ENCODE measurements around the gene FLACC1.

DNA sequence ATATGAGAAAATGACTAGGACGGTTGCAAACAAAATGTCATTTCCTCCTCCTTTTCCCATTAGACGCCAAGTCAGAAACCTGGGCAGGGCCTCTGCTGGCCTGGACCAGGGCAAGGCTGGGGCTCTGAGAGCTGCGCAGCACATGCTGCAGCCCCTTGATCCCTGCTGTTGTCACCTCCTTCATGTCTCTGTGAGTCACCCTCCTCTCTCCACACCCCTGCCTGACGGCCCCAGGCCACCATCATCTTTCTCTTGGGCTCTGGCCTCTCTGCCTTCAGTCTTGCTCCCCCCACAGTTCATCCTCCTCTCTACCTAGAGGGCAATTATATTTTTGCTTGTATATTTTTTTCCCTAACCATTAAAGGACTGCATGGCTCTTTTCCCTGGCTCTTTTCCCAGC, 10.0 kb downstream of the FLACC1 start:
- no peak for TF ChIP-seq ZNF766 (CRISPR knock-in tag; conservative IDR thresholded peaks at IDR 0.05)
- TF ChIP-seq, protein P1, sequence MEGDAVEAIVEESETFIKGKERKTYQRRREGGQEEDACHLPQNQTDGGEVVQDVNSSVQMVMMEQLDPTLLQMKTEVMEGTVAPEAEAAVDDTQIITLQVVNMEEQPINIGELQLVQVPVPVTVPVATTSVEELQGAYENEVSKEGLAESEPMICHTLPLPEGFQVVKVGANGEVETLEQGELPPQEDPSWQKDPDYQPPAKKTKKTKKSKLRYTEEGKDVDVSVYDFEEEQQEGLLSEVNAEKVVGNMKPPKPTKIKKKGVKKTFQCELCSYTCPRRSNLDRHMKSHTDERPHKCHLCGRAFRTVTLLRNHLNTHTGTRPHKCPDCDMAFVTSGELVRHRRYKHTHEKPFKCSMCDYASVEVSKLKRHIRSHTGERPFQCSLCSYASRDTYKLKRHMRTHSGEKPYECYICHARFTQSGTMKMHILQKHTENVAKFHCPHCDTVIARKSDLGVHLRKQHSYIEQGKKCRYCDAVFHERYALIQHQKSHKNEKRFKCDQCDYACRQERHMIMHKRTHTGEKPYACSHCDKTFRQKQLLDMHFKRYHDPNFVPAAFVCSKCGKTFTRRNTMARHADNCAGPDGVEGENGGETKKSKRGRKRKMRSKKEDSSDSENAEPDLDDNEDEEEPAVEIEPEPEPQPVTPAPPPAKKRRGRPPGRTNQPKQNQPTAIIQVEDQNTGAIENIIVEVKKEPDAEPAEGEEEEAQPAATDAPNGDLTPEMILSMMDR (IDR thresholded peaks at IDR 0.05 in 2 of 3, conservative IDR thresholded peaks at IDR 0.05 in 1 of 3; ENCODE audit: insufficient read depth in 2 of 3, low read depth in 1 of 3, low read length in 3 of 3) = no peak
- no peak for TF ChIP-seq ARHGAP35 (IDR thresholded peaks at IDR 0.05; ENCODE audit: partially characterized antibody)
